ENCODE data around the gene CCDC194. TPM values are rescaled to one million over a fixed set of nuclear protein-coding genes. Genes with fewer than 3 reads are reported as not detected.

The CCDC194 gene
- polyA plus RNA-seq, 1 donor from 2014 or later: not detected

GRCh38 chr19:17389288-17389687 lies 4.7 kb downstream of the CCDC194 start:
- Histone ChIP-seq H3K4me3 (ENCODE audit: low read length) (no peak overlapping the region), H3K4me2 (ENCODE audit: low read length) (no peak overlapping the region), H3K9ac (ENCODE audit: low read length) (no peak overlapping the region), H3F3A (ENCODE audit: insufficient read depth, low read length, poor library complexity, severe bottlenecking) (no peaks in the 10 kb centered on the region), H3K27me3 (ENCODE audit: insufficient read depth, low read depth, low read length) (peaks cover 15% of the 10 kb centered on the region), H3K79me2 (replicated peaks; ENCODE audit: insufficient read depth, low read length) (no peaks in the 10 kb centered on the region), H3K9me2 (ENCODE audit: insufficient read depth, low read length) (no peaks in the 10 kb centered on the region), H2AFZ (ENCODE audit: low read depth, low read length) (no peak overlapping the region), H4K20me1 (ENCODE audit: insufficient read depth) (no peaks in the 10 kb centered on the region), H3K9me3 (ENCODE audit: low read length) (peaks cover 5% of the 10 kb centered on the region), H3K36me3 (ENCODE audit: insufficient read depth, low read length) (no peaks in the 10 kb centered on the region), H3K27ac (ENCODE audit: low read length) (no peak overlapping the region)
- TF ChIP-seq EZH2 (IDR thresholded peaks at IDR 0.05; ENCODE audit: borderline replicate concordance, insufficient read depth, low read length, poor library complexity, severe bottlenecking): no peak
- no peak for TF ChIP-seq POLR2AphosphoS5 (IDR thresholded peaks at IDR 0.05)
- no peak for TF ChIP-seq SMC3 (conservative IDR thresholded peaks at IDR 0.05; ENCODE audit: poor library complexity)
- TF ChIP-seq, protein P1, sequence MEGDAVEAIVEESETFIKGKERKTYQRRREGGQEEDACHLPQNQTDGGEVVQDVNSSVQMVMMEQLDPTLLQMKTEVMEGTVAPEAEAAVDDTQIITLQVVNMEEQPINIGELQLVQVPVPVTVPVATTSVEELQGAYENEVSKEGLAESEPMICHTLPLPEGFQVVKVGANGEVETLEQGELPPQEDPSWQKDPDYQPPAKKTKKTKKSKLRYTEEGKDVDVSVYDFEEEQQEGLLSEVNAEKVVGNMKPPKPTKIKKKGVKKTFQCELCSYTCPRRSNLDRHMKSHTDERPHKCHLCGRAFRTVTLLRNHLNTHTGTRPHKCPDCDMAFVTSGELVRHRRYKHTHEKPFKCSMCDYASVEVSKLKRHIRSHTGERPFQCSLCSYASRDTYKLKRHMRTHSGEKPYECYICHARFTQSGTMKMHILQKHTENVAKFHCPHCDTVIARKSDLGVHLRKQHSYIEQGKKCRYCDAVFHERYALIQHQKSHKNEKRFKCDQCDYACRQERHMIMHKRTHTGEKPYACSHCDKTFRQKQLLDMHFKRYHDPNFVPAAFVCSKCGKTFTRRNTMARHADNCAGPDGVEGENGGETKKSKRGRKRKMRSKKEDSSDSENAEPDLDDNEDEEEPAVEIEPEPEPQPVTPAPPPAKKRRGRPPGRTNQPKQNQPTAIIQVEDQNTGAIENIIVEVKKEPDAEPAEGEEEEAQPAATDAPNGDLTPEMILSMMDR (IDR thresholded peaks at IDR 0.05; ENCODE audit: poor library complexity, severe bottlenecking): no peak
- TF ChIP-seq EP300 (conservative IDR thresholded peaks at IDR 0.05; ENCODE audit: poor library complexity, severe bottlenecking): no peak
- TF ChIP-seq, protein P2, sequence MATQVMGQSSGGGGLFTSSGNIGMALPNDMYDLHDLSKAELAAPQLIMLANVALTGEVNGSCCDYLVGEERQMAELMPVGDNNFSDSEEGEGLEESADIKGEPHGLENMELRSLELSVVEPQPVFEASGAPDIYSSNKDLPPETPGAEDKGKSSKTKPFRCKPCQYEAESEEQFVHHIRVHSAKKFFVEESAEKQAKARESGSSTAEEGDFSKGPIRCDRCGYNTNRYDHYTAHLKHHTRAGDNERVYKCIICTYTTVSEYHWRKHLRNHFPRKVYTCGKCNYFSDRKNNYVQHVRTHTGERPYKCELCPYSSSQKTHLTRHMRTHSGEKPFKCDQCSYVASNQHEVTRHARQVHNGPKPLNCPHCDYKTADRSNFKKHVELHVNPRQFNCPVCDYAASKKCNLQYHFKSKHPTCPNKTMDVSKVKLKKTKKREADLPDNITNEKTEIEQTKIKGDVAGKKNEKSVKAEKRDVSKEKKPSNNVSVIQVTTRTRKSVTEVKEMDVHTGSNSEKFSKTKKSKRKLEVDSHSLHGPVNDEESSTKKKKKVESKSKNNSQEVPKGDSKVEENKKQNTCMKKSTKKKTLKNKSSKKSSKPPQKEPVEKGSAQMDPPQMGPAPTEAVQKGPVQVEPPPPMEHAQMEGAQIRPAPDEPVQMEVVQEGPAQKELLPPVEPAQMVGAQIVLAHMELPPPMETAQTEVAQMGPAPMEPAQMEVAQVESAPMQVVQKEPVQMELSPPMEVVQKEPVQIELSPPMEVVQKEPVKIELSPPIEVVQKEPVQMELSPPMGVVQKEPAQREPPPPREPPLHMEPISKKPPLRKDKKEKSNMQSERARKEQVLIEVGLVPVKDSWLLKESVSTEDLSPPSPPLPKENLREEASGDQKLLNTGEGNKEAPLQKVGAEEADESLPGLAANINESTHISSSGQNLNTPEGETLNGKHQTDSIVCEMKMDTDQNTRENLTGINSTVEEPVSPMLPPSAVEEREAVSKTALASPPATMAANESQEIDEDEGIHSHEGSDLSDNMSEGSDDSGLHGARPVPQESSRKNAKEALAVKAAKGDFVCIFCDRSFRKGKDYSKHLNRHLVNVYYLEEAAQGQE (IDR thresholded peaks at IDR 0.05; ENCODE audit: borderline replicate concordance): no peak
- TF ChIP-seq RAD21 (conservative IDR thresholded peaks at IDR 0.05): no peak
- TF ChIP-seq TAF1 (IDR thresholded peaks at IDR 0.05; ENCODE audit: low read depth): no peak
- TF ChIP-seq MXI1 (conservative IDR thresholded peaks at IDR 0.05; ENCODE audit: poor library complexity, severe bottlenecking): no peak

GRCh38 chr19:17385878-17386611 lies 8.0 kb downstream of the CCDC194 start:
- Histone ChIP-seq H3K4me3 (ENCODE audit: low read length) (no peak overlapping the region), H3K79me2 (replicated peaks; ENCODE audit: insufficient read depth, low read length) (no peaks in the 10 kb centered on the region), H3K27ac (ENCODE audit: low read length) (no peak overlapping the region), H3K9me3 (ENCODE audit: low read length) (peaks cover 5% of the 10 kb centered on the region), H2AFZ (ENCODE audit: low read depth, low read length) (no peak overlapping the region), H4K20me1 (ENCODE audit: insufficient read depth) (no peaks in the 10 kb centered on the region), H3K4me2 (ENCODE audit: low read length) (no peak overlapping the region), H3K9me2 (ENCODE audit: insufficient read depth, low read length) (no peaks in the 10 kb centered on the region), H3K9ac (ENCODE audit: low read length) (no peak overlapping the region), H3K36me3 (ENCODE audit: insufficient read depth, low read length) (no peaks in the 10 kb centered on the region), H3K27me3 (ENCODE audit: insufficient read depth, low read depth, low read length) (peaks cover 12% of the 10 kb centered on the region), H3F3A (ENCODE audit: insufficient read depth, low read length, poor library complexity, severe bottlenecking) (no peaks in the 10 kb centered on the region)
- TF ChIP-seq, protein P1 (IDR thresholded peaks at IDR 0.05; ENCODE audit: poor library complexity, severe bottlenecking): peak; percentile 47
- TF ChIP-seq MXI1 (conservative IDR thresholded peaks at IDR 0.05; ENCODE audit: poor library complexity, severe bottlenecking): no peak
